HG02938 (cell line): ENCODE data around the gene TMEM253.
A peak's percentile ranks its signal among the peaks of the same experiment; 100 is the strongest.

Experiments used
- ATAC-seq: cut with Tn5 transposase; IDR thresholded peaks from one replicate; pipeline ENCODE4 v1.9.1; 2021; ENCODE audit warnings: mild to moderate bottlenecking, moderate library complexity; ENCODE audit not compliant: unreplicated experiment

TMEM253 gene

GRCh38 chr14:21103710-21104447, 3.0 kb downstream of the TMEM253 start:
- peak; percentile 90 for ATAC-seq

- ATAC-seq, result peak; percentile 36
Measured at GRCh38 chr14:21104448-21105060, 3.7 kb downstream of the TMEM253 start.

- ATAC-seq, result no peak
Measured at GRCh38 chr14:21105095-21105494, 4.2 kb downstream of the TMEM253 start.

- ATAC-seq, result no peak
Measured at GRCh38 chr14:21106176-21106497, 5.3 kb downstream of the TMEM253 start.

GRCh38 chr14:21106498-21107282, 5.8 kb downstream of the TMEM253 start:
- ATAC-seq, result no peak

GRCh38 chr14:21107283-21107800, 6.5 kb downstream of the TMEM253 start:
- ATAC-seq, result no peak

- no peak for ATAC-seq
Measured at GRCh38 chr14:21108791-21109190, 7.9 kb downstream of the TMEM253 start.

- no peak for ATAC-seq
Measured at GRCh38 chr14:21109377-21110138, 8.7 kb downstream of the TMEM253 start.

GRCh38 chr14:21112255-21112654, 11.4 kb downstream of the TMEM253 start:
- no peak for ATAC-seq

GRCh38 chr14:21113369-21113768, 12.5 kb downstream of the TMEM253 start:
- ATAC-seq, result no peak

GRCh38 chr14:21118933-21119332, 18.1 kb downstream of the TMEM253 start:
- ATAC-seq, result no peak

- no peak for ATAC-seq
Measured at GRCh38 chr14:21120686-21121085, 19.8 kb downstream of the TMEM253 start.

GRCh38 chr14:21121122-21121521, 20.3 kb downstream of the TMEM253 start:
- no peak for ATAC-seq

- no peak for ATAC-seq
Measured at GRCh38 chr14:21123429-21123828, 22.6 kb downstream of the TMEM253 start.

- no peak for ATAC-seq
Measured at GRCh38 chr14:21133901-21134300, 33.0 kb downstream of the TMEM253 start.

GRCh38 chr14:21136024-21136423, 35.2 kb downstream of the TMEM253 start:
- no peak for ATAC-seq

GRCh38 chr14:21142357-21142756, 41.5 kb downstream of the TMEM253 start:
- no peak for ATAC-seq

GRCh38 chr14:21145437-21145836, 44.6 kb downstream of the TMEM253 start:
- no peak for ATAC-seq

GRCh38 chr14:21149641-21150367, 48.9 kb downstream of the TMEM253 start:
- no peak for ATAC-seq
